ENCODE measurements around the gene CSRP1. TPM values are rescaled to one million over a fixed set of nuclear protein-coding genes. Genes with fewer than 3 reads are reported as not detected.

Gene CSRP1
- 157 and 200 TPM in 2 replicates for total RNA-seq

DNA sequence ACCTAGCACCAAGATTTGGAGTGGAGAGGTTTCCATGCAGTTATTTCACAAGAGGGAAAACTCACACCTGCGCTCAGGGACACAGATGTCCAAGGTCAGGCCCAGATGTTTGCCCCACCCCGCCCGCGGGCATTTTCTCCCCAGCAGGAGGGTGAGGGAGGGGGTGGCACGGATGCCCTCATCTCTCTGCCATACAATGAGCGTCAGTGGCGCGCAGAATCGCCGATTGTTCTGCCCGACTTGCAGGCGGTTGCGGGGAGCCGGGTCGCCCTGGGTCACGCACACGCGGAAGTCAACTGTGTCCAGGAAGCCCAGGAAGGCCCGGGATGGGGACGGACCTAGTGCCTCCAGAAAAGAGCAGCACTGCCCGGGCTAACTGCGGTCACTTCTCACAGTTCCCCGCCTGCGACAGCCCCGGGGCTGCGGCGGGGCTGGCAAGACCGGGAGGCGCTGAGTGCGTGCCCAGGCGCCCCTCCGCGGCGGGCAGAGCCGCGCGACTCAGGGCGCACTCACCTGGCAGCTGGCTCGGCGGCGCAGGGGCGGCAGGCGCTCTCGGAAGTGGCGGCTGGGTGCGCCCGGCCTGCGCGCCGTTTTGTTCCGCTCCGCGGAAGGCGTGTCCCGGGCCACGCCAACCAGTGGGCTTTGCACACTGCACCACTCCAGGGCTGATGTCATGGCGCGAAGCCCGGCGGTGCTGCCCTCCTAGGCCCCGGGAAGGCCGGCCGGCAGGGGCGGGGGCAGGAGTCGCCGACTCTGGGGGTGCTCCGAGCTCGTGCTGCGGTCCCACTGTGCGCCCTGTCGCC is at the start of gene CSRP1:
Gene CSRP1 (minus strand): TSS at position 567 of the 803 bp plus-strand sequence. CDS start 10,820 bp downstream, outside the sequence.

DNA sequence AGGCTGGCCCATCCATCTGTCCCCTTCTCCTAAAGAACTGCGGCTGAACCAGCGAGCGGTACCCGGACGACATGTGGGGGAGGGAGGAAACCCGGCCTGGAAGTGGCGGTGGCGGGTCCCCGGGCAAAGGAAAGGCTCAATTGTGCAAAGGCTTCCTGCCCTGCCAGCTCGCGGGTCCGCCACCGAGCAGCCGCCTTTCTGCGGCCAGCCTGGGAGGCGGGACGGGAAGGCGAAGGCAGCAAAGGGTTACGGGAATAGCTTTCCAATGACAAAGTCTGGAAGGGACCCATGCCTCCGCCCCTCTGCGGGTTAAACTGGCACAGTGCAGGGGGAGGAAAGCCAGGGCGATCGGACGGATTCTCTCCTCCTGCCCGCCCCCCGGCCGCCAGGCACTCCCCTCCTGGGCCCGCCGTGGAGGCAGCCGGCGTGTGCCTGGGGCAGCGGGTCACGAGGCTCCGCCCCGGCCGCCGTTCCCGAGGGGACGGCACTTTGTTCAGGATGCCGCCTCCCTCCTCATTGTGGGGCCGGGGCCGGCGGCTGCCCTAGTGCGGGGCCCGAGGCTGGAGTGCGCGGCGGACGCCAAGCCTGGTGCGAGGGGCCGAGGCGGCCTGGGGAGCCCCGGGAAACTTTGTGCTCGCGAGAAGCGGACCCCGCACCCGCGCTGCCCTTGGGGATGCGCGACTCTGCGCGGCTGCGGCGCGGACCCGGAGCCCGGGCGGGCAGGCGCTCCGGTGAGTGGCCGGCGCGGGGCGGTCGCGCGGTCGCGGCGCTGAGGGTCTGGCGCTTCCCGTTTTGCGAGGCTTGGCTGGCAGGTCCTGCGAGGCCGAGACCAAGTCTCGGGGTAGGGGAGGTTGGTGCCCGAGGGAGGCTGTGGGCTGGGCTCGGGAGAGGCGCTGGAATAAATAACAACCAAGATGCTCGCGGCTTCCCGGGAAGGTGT is 32.0 kb upstream of the CSRP1 start, which contains the start of gene NAV1:
Gene NAV1 (plus strand): TSS at position 516 of the 940 bp plus-strand sequence. CDS start 83,758 bp downstream, outside the sequence.

GRCh38 chr1:201468844-201469644 is 37.9 kb downstream of the CSRP1 start, which contains the start of gene PHLDA3:
Gene PHLDA3, minus strand, starts transcription at chr1:201469188. Its CDS starts 402 bp downstream, at chr1:201468786.

Other genes starting within 250 kb of the CSRP1 start
- 0.54 and 0.65 TPM in 2 replicates for gene PKP1, start 223.6 kb downstream of the CSRP1 start, total RNA-seq
- not detected in 2 replicates for gene TNNT2, start 129.4 kb downstream of the CSRP1 start, total RNA-seq
- gene LAD1, start 107.8 kb downstream of the CSRP1 start, total RNA-seq: not detected in 2 replicates
- not detected in 2 replicates for gene TNNI1, start 85.4 kb downstream of the CSRP1 start, total RNA-seq
- 67.7 and 69.9 TPM in 2 replicates for gene PHLDA3, start 37.9 kb downstream of the CSRP1 start, total RNA-seq
- gene NAV1, start 32.0 kb upstream of the CSRP1 start, total RNA-seq: 86.9 and 102 TPM in 2 replicates

Data from articular chondrocyte of knee joint (primary cell).